ENCODE results near the gene ARCN1.

GRCh38 chr11:118533769-118534729, 38.2 kb upstream of the ARCN1 start:
- TF ChIP-seq CTCF (conservative IDR thresholded peaks at IDR 0.05; ENCODE audit: low read depth, low read length): no peak
- no peak for TF ChIP-seq EZH2 (IDR thresholded peaks at IDR 0.05; ENCODE audit: low read length, unreplicated experiment)
- no peak for TF ChIP-seq EZH2phosphoT487 (IDR thresholded peaks at IDR 0.05; ENCODE audit: borderline replicate concordance, low read length)
